Testis (tissue), 2 donors: ENCODE results near the gene DNA2.

Experiments used
- CTCF ChIP-seq, 3 experiments: fragments of 450-650 bp in 2 of 3; fragments of 200-600 bp in 1 of 3; sonication (generic) in 1 of 3; IDR thresholded peaks; one replicate each; pipeline ENCODE4 v1.5.1; 2016 to 2019; ENCODE audit warnings: antibody characterized with exemption in 3 of 3, mild to moderate bottlenecking in 2 of 3, moderate library complexity in 1 of 3
- POLR2A ChIP-seq: fragments of 450-650 bp; IDR thresholded peaks from one replicate; pipeline ENCODE4 v1.6.1; 2017; ENCODE audit warnings: antibody characterized with exemption, mild to moderate bottlenecking, moderate library complexity

GRCh38 chr10:68419376-68419775, 52.4 kb downstream of the DNA2 start:
- TF ChIP-seq CTCF (IDR thresholded peaks at IDR 0.05): no peak
- no peak for TF ChIP-seq POLR2A
